Measurements from ENCODE around the gene C13orf46. TPM values are rescaled to one million over a fixed set of nuclear protein-coding genes. Genes with fewer than 3 reads are reported as not detected.
A peak's percentile ranks its signal among the peaks of the same experiment; 100 is the strongest.

Gene C13orf46
- total and polyA plus RNA-seq, 4 donors, result 0.13 to 3.5 (median 1.3) TPM

DNA sequence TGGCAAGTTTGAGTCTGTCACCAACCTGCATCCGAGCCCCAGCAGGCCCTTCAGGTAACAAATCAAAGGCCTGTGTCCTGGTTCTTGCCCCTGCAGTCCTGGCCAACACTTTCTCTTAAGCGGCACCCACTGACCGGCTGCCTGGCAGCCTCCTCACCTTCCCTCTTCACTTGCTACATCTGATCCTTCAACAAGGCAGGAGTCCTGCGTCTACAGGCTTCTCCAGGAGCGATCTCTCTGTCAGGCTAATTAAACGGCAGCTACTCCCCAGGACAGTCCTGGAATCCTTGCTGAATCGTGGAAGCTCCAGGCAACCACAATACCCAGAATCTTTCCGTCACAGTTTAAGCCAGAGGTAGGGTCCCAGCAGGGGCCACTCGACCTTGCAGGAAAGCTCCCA lies 68.9 kb downstream of the C13orf46 start:
- 93 to 95% methylated on average over 9 of the region's 9 CpGs for WGBS, 2 donors
- ATAC-seq (ENCODE audit: low FRiP score) (no peak), DNase-seq (no peak)
- Histone ChIP-seq H3K4me1 (ENCODE audit: control insufficient read depth in 1 of 2, insufficient read depth in 2 of 2, low read length in 2 of 2) (peaks cover 0 to 7% of the 10 kb centered on the region in 2 donors), H3K9me3 (ENCODE audit: control insufficient read depth, low read length) (no peaks in the 10 kb centered on the region), H3K27ac (ENCODE audit: low read depth in 1 of 2, low read length in 2 of 2) (no peak overlapping the region), H3K36me3 (ENCODE audit: control insufficient read depth in 1 of 2, insufficient read depth in 2 of 2, low read length in 1 of 2) (no peaks in the 10 kb centered on the region), H3K4me3 (ENCODE audit: low read length in 2 of 2) (no peak overlapping the region), H3K27me3 (ENCODE audit: control insufficient read depth in 1 of 2, insufficient read depth in 2 of 2, low read length in 1 of 2) (no peaks in the 10 kb centered on the region)
- intact Hi-C loops (cut with DNase I), result no loop called here

DNA sequence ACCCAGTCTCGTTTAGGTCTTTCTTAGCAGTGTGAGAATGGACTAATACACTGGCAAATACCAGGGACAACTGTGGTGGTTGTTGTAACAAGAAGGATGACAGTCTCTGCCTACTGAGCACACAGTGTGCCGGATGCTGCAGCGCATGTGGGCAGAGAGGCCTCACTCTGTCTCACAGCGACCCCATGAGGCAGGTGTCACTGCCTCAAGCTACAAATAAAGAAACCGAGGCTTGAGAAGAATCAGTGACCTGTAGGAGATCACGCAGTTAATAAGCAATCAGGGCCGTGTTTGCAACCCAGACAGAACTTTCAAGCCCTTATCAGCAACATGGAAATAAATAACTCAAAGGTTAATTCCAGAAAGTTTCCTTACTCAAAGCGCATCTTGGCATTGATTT lies 69.5 kb downstream of the C13orf46 start:
- WGBS, 2 donors, result 56 to 67% methylated on average over 8 of the region's 8 CpGs
- peak; percentile 66 for ATAC-seq (ENCODE audit: low FRiP score)

DNA sequence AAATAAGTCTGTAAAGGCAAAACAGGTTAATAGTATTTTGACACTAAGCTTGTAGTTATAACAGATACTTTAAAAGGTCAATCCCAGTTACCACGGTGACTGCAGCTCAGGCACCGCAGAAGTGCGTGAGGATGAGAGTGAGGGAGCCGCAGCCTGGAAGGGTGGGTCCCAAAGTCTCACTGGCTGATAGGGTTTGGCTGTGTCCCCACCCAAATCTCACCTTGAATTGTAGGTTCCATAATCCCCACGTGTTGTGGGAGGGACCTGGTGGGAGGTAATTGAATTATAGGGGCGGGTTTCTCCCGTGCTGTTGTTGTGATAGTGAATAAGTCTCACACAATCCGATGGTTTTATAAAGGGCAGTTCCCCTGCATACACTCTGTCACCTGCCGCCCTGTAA lies 70.0 kb downstream of the C13orf46 start:
- peak overlapping the region; percentile 68 to 97 for H3K27ac ChIP-seq (ENCODE audit: low read depth in 1 of 2, low read length in 2 of 2)
- no peak for DNase-seq

More for the DNA sequence above, 69.5 kb downstream of the C13orf46 start:
- Histone ChIP-seq H3K27me3 (ENCODE audit: control insufficient read depth in 1 of 2, insufficient read depth in 2 of 2, low read length in 1 of 2) (no peaks in the 10 kb centered on the region), H3K4me3 (ENCODE audit: low read length in 2 of 2) (no peak overlapping the region), H3K36me3 (ENCODE audit: control insufficient read depth in 1 of 2, insufficient read depth in 2 of 2, low read length in 1 of 2) (no peaks in the 10 kb centered on the region), H3K4me1 (ENCODE audit: control insufficient read depth in 1 of 2, insufficient read depth in 2 of 2, low read length in 2 of 2) (peaks cover 0 to 7% of the 10 kb centered on the region in 2 donors), H3K9me3 (ENCODE audit: control insufficient read depth, low read length) (no peaks in the 10 kb centered on the region), H3K27ac (ENCODE audit: low read depth in 1 of 2, low read length in 2 of 2) (peak overlapping the region in 1 of 2 donors; percentile 97)
- no peak for DNase-seq
- intact Hi-C loops (cut with DNase I), result loop anchor here in 1 of 2 donors (5.0 kb wide), 1 partner anchor 87 kb away; no protein-coding TSS in a partner anchor

More for the DNA sequence above, 70.0 kb downstream of the C13orf46 start:
- 81 to 85% methylated on average over 9 of the region's 9 CpGs for WGBS, 2 donors
- no peaks in the 10 kb centered on the region for H3K9me3 ChIP-seq (ENCODE audit: control insufficient read depth, low read length)
- no peaks in the 10 kb centered on the region for H3K36me3 ChIP-seq (ENCODE audit: control insufficient read depth in 1 of 2, insufficient read depth in 2 of 2, low read length in 1 of 2)
- ATAC-seq (ENCODE audit: low FRiP score), result no peak
- no peak overlapping the region for H3K4me3 ChIP-seq (ENCODE audit: low read length in 2 of 2)
- intact Hi-C loops (cut with DNase I), result loop anchor here in 1 of 2 donors (5.0 kb wide), 1 partner anchor 87 kb away; no protein-coding TSS in a partner anchor
- H3K27me3 ChIP-seq (ENCODE audit: control insufficient read depth in 1 of 2, insufficient read depth in 2 of 2, low read length in 1 of 2), result no peaks in the 10 kb centered on the region
- peaks cover 0 to 7% of the 10 kb centered on the region in 2 donors for H3K4me1 ChIP-seq (ENCODE audit: control insufficient read depth in 1 of 2, insufficient read depth in 2 of 2, low read length in 2 of 2)

Other genes with a start within 250 kb of the C13orf46 start
- gene TMEM255B, start 214.8 kb downstream of the C13orf46 start, total RNA-seq, result 10 to 100 TPM; 36.6 to 67.3 TPM
- gene TMEM255B, start 214.8 kb downstream of the C13orf46 start, polyA plus RNA-seq, result 1 to 10 TPM in 1 of 2 donors, under 1 TPM in 1; 0.63 to 4.3 TPM
- gene GAS6, start 110.0 kb downstream of the C13orf46 start, total RNA-seq, result 100 to 1,000 TPM; 317 to 348 TPM
- gene GAS6, start 110.0 kb downstream of the C13orf46 start, polyA plus RNA-seq, result 100 to 1,000 TPM; 244 to 509 TPM
- gene RASA3, start 158.5 kb upstream of the C13orf46 start, total RNA-seq, result 10 to 100 TPM; 34.8 to 42.3 TPM
- 10 to 100 TPM in 1 of 2 donors, 1 to 10 TPM in 1; 8.1 to 23.0 TPM for gene RASA3, start 158.5 kb upstream of the C13orf46 start, polyA plus RNA-seq
- not detected for gene CFAP97D2, start 205.2 kb upstream of the C13orf46 start, total RNA-seq
- not detected for gene CFAP97D2, start 205.2 kb upstream of the C13orf46 start, polyA plus RNA-seq